ENCODE results near the gene ARV1. TPM values are rescaled to one million over a fixed set of nuclear protein-coding genes. Genes with fewer than 3 reads are reported as not detected.

The ARV1 gene
- total RNA-seq, 2 donors from 2014 or later = 12.3 to 20.4 TPM

DNA sequence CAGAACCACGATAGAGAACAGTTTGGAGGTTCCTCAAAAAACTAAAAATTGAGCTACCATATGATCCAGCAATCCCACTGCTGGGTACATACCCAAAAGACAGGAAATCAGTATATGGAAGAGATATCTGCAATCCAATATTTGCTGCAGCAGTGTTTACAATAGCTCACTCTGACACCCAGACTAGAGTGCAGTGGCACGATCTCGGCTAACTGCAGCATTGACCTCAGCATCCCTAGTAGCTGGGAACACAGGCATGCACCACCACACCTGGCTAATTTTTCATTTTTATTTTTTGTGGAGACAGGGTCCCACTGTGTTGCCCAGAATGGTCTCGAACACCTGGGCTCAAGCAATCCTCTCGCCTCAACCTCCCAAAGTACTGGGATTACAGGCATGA lies 13.4 kb upstream of the ARV1 start:
- no peak for ATAC-seq (ENCODE audit: insufficient number of reproducible peaks, low FRiP score, low read depth)
- DNase-seq (ENCODE audit: low spot score) = no peak
- Histone ChIP-seq H3K4me1 (ENCODE audit: control insufficient read depth in 1 of 2, low read depth in 2 of 2) (no peaks in the 10 kb centered on the region), H3K9me3 (no peaks in the 10 kb centered on the region), H3K27ac (no peak overlapping the region), H3K36me3 (no peaks in the 10 kb centered on the region), H3K4me3 (no peak overlapping the region), H3K27me3 (replicated peaks; ENCODE audit: insufficient read depth) (no peaks in the 10 kb centered on the region)
- TF ChIP-seq CTCF (IDR thresholded peaks at IDR 0.05) = no peak

DNA sequence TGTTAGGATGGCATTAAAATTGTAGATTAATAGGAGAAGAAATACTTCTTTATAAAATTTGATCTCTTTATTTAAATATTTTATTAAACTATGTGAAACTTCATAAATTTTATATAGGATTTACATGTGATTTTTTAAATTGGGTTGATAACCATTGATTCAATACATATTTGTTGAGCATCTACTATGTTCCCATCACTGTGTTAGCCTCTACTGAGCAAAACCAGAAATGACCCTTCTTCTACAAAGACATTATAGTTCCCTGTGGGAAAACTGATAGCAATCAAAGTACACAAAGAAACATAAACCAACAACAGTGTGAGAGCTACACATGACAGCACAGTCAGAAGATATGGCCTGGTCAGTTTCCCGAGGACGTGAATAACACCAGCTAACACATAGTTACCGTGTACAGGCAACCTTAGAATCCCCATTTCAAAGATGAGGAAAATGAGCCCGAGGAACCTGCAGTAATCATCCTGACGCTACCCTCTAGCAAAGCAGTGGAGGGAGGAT lies 12.5 kb upstream of the ARV1 start:
- TF ChIP-seq CTCF (IDR thresholded peaks at IDR 0.05) = no peak
- Histone ChIP-seq H3K36me3 (no peaks in the 10 kb centered on the region), H3K27me3 (replicated peaks; ENCODE audit: insufficient read depth) (no peaks in the 10 kb centered on the region)

DNA sequence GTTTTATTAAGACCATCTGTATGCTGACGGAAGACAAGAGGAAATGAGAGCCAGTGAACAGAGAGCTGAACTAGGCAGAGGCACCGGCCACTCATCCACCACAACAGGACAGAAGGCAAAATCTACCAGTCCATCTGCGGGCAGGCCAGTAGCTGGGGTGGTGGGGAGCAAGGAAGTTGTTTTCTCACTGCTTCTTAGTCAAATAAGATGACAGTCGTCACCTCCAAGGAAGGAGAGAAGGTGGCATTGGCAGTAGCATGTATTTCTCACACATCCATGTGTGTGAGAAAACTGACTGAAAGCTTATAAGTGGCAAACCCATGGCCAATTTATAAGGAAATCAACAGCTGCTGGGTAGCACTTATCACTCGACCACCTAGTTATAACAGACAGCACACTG lies 8.5 kb upstream of the ARV1 start:
- H3K9me3 ChIP-seq = no peaks in the 10 kb centered on the region
- DNase-seq (ENCODE audit: low spot score) (no peak), ATAC-seq (ENCODE audit: insufficient number of reproducible peaks, low FRiP score, low read depth) (no peak)
- H3K36me3 ChIP-seq = no peaks in the 10 kb centered on the region
- no peak overlapping the region for H3K4me3 ChIP-seq
- TF ChIP-seq CTCF (IDR thresholded peaks at IDR 0.05) = no peak
- H3K27ac ChIP-seq = no peak overlapping the region
- no peaks in the 10 kb centered on the region for H3K4me1 ChIP-seq (ENCODE audit: control insufficient read depth in 1 of 2, low read depth in 2 of 2)
- no peaks in the 10 kb centered on the region for H3K27me3 ChIP-seq (replicated peaks; ENCODE audit: insufficient read depth)

More for the DNA sequence above, 12.5 kb upstream of the ARV1 start:
- no peak for ATAC-seq (ENCODE audit: insufficient number of reproducible peaks, low FRiP score, low read depth)
- H3K27ac ChIP-seq = no peak overlapping the region
- no peaks in the 10 kb centered on the region for H3K9me3 ChIP-seq
- H3K4me1 ChIP-seq (ENCODE audit: control insufficient read depth in 1 of 2, low read depth in 2 of 2) = no peaks in the 10 kb centered on the region
- no peak for DNase-seq (ENCODE audit: low spot score)
- no peak overlapping the region for H3K4me3 ChIP-seq

DNA sequence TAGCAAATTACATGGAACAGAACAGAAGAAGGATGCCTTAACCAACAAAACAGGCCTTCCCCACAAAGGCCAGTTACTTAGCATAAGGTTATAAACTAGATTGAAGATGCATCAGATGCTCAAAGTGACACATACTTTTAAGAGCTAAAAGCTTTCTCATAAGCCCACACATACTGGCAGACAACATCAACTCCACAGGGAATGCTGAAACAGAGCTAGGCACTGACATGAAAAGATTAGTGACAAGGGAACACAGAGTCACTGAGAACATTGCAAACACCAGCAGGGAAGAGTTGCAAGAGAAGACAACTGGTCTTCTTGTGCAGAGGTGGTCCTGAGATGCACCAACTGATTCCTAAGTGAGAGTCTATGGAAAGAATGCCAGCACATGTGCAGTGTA lies 7.1 kb upstream of the ARV1 start:
- Histone ChIP-seq H3K36me3 (no peaks in the 10 kb centered on the region), H3K9me3 (no peaks in the 10 kb centered on the region), H3K27ac (no peak overlapping the region), H3K4me3 (no peak overlapping the region), H3K4me1 (ENCODE audit: control insufficient read depth in 1 of 2, low read depth in 2 of 2) (no peaks in the 10 kb centered on the region), H3K27me3 (replicated peaks; ENCODE audit: insufficient read depth) (no peaks in the 10 kb centered on the region)
- no peak for ATAC-seq (ENCODE audit: insufficient number of reproducible peaks, low FRiP score, low read depth)
- DNase-seq (ENCODE audit: low spot score) = no peak
- TF ChIP-seq CTCF (IDR thresholded peaks at IDR 0.05) = no peak

DNA sequence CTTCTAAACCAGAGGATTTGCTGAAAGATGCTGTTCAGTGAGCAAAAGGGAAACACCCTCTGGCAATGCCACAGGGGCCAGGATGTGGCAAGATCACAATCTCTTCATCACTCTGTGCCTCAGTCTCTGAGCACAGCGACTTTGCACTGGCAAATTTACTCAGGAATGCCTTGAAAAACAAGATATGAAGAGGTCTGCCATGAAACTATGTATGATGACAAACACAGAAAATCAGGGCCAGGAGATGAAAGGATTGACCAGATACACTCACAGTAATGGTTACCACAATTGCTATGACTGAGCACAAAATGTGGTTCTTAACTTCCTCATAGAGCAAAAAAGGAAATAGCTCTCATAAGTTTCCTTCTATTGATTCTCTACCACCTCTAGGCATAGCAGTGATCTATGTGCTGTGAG lies 6.0 kb upstream of the ARV1 start:
- no peak for ATAC-seq (ENCODE audit: insufficient number of reproducible peaks, low FRiP score, low read depth)
- DNase-seq (ENCODE audit: low spot score) = no peak
- H3K36me3 ChIP-seq = no peaks in the 10 kb centered on the region
- H3K27me3 ChIP-seq (replicated peaks; ENCODE audit: insufficient read depth) = no peaks in the 10 kb centered on the region
- no peak for TF ChIP-seq CTCF (IDR thresholded peaks at IDR 0.05)
- H3K4me3 ChIP-seq = no peak overlapping the region
- H3K4me1 ChIP-seq (ENCODE audit: control insufficient read depth in 1 of 2, low read depth in 2 of 2) = peaks cover 4 to 8% of the 10 kb centered on the region in 2 donors
- no peak overlapping the region for H3K27ac ChIP-seq
- no peaks in the 10 kb centered on the region for H3K9me3 ChIP-seq

Data from thoracic aorta (tissue), 2 donors.